ENCODE data around the gene UNC119B.
A peak's percentile ranks its signal among the peaks of the same experiment; 100 is the strongest.
"Not testable (repeated sequence)": the region's sequence is repeated elsewhere in the genome, so short reads cannot be mapped to it uniquely, and the experiment has no call there.

Gene UNC119B

DNA sequence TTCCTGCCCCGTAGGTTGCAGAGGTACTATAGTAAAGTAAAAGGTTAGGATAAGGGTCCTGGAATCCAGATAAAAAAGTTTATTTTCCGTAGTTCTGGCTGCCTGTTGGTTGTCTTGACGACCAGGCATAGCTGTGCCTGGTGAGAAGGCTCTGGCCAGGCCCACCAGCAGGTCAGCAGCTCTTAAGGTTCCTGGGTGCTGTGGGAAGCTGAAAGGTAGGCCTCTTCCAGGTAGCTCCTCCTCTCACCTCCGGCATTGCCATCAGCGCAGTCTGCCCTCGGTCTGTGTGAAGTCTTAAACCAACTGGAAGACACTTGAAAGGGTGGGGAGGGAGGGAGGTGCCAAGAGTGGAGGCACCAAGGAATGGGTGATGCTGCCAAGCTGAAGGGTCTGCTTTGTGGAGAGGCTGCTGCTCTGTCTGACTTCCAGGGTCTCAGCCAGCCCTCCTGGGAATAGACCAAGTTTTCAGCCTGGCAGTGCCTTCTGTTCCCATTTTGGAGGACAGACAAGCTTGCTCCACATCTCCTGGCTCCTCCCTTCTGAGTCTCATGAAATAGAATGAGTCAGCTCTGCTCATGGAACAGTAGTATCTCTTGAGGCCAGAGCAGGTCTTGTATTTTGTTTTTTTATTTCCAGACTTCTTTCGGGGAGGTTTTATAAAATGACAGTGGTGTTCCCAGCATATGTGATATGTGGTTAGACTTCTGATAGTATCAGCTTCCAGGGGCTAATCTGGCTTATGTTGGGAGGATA, 10.2 kb downstream of the UNC119B start:
- DNase-seq = no peak

GRCh38 chr12:120720987-120721801, 10.9 kb downstream of the UNC119B start:
- no peak for DNase-seq

DNA sequence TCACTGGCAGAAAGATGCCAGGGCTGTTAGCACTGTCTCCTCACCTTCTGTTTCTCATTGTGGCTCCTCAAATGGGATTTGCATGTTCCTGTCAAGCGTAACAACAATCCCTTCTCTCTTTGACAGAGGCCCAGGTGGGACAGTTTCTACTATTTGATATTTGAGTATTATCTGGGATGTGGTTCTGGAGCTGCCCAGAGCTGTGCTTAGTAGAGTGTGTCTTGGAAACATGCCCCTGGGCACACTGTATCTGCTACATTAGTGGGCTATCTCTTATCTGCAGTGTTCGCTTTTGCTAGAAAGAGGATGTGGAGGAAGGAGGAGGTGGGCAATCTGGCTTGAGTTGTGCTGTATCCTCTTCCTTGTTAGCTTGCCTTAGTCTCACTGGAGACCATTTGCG, 11.6 kb downstream of the UNC119B start:
- no peak for DNase-seq

DNA sequence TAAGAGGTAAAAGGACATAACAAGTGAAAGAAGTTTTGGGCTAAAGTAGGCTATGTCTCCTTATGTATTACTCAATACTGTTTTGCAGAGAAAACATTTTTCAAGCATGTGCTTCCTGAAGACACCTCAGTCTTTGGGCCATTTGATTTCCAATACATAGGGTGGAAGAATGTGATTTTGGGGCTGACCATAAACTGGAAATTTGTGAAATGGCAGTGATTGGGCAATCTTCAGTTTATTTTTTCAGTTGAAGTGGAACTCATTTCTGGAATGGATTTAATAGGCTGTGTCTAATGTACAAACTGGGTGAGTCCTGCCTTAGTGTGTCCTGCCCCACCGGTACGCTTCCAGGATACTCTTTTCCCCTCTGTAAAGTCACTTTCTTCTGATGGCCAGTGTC, 12.5 kb downstream of the UNC119B start:
- DNase-seq = no peak

- no peak for DNase-seq
These were observed 14.5 kb downstream of the UNC119B start for GRCh38 chr12:120724720-120725119.

GRCh38 chr12:120725151-120725658, 14.9 kb downstream of the UNC119B start:
- peak; percentile 53 for DNase-seq

DNA sequence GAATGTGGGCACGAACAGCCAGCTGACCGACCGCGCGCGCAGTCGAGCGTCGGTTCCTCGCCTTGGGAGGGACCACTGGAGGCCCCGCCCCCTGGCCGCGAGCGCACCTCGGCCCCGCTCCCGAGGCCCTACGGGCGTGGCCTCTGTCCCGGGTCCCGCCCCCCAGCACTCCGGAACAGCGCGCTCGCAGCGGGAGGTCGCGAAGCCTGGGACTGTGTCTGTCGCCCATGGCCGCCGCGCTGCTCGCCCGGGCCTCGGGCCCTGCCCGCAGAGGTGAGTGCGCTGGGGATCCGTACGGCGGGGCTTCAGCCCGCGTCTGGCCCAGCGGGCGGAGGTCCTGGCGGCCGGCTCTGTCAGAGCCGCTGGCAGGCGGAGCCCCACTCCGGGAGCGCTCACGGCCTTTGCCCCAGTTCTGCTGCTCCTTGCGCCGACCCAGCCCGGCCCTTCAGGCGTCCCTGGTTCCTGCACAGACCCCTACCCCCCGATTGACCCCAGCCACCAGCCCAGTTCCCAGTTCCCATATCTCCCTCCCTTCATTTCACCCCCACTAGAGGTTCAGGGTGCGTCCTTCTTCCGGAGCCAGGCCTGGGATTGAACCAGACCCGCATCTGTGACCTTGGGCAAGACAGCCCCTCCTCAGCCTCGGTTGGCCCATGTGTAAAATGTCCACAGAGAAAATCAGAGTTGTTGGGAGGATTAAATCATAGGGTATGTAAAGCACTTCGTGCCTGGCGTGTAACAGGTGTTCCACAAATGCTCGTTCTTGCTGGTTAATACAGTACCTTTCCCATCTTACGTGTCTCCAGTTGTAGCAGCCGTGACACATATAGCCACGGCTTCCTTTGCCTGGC, 15.6 kb downstream of the UNC119B start, which contains the start of gene ACADS:
ACADS (plus strand) TSS at position 168 of the 851 bp plus-strand sequence; CDS start at position 228, 60 bp downstream.
- DNase-seq = peak; percentile 76

DNA sequence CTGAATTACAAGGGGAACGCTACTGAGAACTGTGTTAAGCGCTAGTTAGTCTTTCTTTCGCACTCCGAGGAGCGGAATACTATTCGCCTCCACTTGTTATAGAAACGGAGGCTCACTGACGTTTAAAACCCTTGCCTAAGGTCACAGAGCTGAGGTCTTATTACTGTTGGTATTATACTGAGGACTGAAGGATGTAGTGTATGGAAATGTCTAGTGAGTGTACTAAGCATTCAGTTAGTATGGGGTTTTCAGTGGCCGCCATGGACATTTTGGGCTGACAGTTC, 16.2 kb downstream of the UNC119B start:
- no peak for DNase-seq

GRCh38 chr12:120726961-120727360, 16.7 kb downstream of the UNC119B start:
- DNase-seq = no peak

DNA sequence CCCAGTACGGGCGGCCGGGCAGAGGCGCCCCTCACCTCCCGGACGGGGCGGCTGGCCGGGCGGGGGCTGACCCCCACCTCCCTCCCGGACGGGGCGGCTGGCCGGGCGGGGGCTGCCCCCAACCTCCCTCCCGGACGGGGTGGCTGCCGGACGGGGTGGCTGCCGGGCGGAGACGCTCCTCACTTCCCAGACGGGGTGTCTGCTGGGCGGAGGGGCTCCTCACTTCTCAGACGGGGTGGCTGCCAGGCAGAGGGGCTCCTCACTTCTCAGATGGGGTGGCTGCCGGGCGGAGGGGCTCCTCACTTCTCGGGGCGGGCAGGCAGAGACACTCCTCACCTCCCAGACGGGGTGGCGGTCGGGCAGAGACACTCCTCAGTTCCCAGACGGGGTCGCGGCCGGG, 21.9 kb downstream of the UNC119B start:
- not testable (repeated sequence) for DNase-seq

GRCh38 chr12:120733574-120733973, 23.3 kb downstream of the UNC119B start:
- DNase-seq = no peak

GRCh38 chr12:120734210-120734609, 24.0 kb downstream of the UNC119B start:
- no peak for DNase-seq

GRCh38 chr12:120735181-120735580, 24.9 kb downstream of the UNC119B start:
- no peak for DNase-seq

GRCh38 chr12:120736404-120737331, 26.4 kb downstream of the UNC119B start:
- DNase-seq = no peak

DNA sequence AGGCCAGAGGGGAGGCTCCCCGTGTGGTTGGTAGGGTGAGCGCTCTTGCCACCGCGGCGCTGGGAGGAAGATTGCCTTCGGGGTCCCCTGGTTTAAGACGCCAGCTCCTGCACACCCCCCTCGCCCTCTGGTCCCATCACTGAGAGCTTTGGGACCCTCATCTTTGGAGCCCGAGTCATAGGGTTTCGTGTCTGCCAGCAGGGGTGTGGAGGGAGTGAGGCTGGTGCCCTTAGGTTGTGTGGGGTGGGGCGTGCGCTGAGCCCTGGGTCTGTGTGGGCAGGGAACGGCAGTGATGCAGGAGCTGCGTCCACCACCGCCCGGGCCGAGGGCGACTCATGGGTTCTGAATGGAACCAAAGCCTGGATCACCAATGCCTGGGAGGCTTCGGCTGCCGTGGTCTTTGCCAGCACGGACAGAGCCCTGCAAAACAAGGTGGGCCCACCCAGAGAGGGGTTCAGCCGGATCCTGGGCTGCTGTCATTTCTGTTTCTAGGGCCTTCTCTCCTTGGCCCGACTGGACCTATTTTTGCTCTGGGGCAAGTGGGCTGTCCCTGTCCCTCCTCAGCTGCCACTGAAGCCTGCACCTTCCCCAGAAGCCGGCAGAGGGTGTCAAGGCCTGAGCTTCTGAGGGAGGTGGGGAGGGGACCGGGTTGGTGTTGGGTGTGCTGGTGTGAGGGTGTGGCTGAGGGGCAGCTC, 27.4 kb downstream of the UNC119B start:
- no peak for DNase-seq

DNA sequence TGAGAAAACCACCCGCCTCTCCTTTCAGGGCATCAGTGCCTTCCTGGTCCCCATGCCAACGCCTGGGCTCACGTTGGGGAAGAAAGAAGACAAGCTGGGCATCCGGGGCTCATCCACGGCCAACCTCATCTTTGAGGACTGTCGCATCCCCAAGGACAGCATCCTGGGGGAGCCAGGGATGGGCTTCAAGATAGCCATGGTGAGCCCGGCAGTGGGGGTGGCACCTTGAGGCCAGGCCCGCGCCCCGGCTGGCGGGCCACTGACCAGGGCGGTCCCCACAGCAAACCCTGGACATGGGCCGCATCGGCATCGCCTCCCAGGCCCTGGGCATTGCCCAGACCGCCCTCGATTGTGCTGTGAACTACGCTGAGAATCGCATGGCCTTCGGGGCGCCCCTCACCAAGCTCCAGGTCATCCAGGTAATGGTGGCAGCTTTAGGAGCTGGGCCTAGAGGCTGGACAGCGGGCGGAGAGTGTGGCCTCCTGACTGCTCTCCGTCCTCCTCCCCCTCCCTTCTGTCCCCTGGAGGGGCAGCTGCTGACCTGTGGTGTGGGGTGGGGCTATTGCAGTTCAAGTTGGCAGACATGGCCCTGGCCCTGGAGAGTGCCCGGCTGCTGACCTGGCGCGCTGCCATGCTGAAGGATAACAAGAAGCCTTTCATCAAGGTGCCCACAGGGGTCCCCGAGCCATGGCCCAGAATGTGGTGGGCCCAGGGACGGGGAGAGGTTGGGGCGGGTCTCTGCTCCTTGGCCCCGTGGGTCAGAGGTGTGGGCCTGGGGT, 28.2 kb downstream of the UNC119B start:
- no peak for DNase-seq

- no peak for DNase-seq
These were observed 28.9 kb downstream of the UNC119B start for GRCh38 chr12:120739031-120739762.

- no peak for DNase-seq
These were observed 29.8 kb downstream of the UNC119B start for GRCh38 chr12:120739821-120740613.

GRCh38 chr12:120740871-120741270, 30.6 kb downstream of the UNC119B start:
- no peak for DNase-seq

All from NCI-H1092 treated with DMSO at 0.1 percent for 48 hours (cell line).